Activated CD8-positive, alpha-beta memory T cell treated with anti-CD3 and anti-CD28 coated beads, Interleukin-2, amount 50 U/mL, for 1 hour (primary cell): ENCODE data around the gene CETP.
"Not testable (repeated sequence)": the region's sequence is repeated elsewhere in the genome, so short reads cannot be mapped to it uniquely, and the experiment has no call there.

Experiments
- DNase-seq: peaks from one replicate; pipeline ENCODE4 v3.0.0-alpha.2; 2020; ENCODE audit errors: extremely low read depth

CETP gene

GRCh38 chr16:56933828-56934598 lies 27.7 kb upstream of the CETP start:
- DNase-seq = no peak

GRCh38 chr16:56934599-56935145 lies 27.1 kb upstream of the CETP start:
- not testable (repeated sequence) for DNase-seq

DNA sequence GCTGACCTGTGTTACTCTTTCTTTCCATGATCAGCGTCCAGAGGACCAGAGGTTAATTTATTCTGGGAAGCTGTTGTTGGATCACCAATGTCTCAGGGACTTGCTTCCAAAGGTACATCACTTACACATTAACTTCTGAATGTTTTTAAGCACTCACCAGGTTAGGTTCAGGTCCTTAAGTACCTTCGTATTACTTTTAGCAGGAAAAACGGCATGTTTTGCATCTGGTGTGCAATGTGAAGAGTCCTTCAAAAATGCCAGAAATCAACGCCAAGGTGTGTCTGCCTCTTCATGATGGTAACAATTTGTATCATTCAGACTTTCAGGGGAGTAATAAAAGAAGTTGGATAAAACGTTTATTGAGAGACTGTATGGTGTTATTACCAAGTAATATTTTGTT lies 26.5 kb upstream of the CETP start:
- DNase-seq = no peak

DNA sequence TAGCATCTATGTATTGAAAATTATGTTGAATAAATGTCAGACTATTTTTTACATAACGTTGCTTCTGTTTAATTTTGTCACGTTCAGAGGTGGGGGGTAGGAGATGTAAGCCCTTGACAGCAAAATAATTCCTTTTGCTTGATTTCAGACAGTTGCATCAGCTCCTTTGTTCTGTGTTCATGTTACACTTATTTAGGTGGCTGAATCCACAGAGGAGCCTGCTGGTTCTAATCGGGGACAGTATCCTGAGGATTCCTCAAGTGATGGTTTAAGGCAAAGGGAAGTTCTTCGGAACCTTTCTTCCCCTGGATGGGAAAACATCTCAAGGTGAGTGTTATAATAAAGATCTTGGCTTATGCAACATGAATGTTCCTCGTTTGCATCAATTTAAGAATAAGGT lies 25.3 kb upstream of the CETP start:
- no peak for DNase-seq

DNA sequence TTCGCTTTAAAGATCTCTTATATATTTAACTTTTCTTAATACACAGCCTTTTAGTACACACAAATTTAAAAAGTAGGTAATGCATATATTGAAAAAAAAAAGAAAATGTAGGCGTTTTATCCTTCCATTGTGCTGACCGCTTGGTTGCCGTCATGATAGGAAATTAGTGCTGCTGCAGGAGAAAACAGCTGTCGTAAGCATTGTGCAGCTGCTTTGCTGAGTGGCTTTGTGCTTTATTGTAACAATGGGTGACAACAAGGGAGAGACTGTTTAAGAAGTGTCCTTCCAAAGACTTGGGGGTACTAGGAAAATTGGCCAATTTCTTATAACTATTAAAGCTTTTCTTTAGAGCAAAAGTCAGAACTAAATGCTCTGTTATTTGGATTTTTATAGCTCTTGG lies 24.8 kb upstream of the CETP start:
- DNase-seq = no peak

- no peak for DNase-seq
Measured at GRCh38 chr16:56938664-56939513, 22.9 kb upstream of the CETP start.

GRCh38 chr16:56939801-56940200 lies 21.9 kb upstream of the CETP start:
- no peak for DNase-seq

GRCh38 chr16:56941092-56941491 lies 20.7 kb upstream of the CETP start:
- no peak for DNase-seq

GRCh38 chr16:56941856-56942331 lies 19.9 kb upstream of the CETP start:
- DNase-seq = no peak

DNA sequence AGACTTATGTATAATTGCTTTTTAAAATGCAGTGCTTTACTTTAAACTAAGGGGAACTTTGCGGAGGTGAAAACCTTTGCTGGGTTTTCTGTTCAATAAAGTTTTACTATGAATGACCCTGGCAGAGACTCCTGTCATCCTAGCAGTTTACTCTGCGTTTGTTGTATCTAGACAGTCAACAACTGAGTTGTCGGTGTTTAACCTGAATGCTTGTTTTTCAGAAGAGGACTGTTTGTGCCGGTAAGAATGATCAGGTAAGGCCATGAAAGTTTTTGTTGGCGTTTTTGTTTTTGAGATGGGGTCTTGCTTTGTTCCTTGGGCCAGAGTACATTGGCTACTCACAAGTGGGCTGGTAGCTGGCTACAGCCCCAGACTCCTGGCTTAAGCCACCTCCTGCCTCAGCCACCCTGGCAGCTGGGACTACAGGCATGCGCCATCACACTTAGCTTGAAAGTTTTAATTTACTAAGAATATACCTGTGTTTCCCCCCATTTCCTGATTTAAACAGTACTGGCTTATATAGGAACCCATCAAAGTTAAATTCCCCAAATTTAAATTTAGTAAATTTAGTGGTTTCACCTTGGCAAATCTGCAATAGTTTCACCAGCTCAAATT lies 17.9 kb upstream of the CETP start:
- no peak for DNase-seq

GRCh38 chr16:56944954-56945839 lies 16.6 kb upstream of the CETP start:
- no peak for DNase-seq

DNA sequence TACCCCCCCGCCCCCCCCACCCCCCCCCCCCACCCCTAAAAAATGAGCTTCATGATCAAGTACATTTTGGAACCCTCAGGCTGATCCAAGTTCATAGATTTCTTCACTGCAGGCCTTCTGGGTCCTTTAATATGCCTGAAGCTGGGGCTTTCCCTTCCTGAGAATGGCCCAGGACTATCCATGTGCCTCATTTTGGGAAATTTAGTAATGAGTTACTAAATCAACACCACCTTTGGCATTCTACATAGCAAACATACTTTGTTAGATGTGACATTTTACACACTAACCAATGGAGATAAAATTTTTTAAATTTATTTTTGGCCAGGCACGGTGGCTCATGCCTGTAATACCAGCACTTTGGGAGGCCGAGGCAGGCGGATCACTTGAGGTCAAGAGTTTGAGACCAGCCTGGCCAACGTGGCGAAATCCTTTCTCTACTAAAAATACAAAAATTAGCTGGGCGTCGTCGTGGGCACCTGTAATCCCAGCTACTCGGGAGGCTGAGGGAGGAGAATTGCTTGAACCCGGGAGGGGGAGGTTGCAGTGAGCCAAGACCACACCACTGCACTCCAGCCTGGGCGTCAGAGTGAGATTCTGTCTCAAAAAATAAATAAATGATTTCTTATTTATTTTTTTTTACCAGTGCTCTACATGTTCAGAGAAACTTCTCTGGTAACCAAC lies 15.8 kb upstream of the CETP start:
- no peak for DNase-seq

GRCh38 chr16:56946767-56947603 lies 14.8 kb upstream of the CETP start:
- DNase-seq = no peak

GRCh38 chr16:56947604-56947995 lies 14.2 kb upstream of the CETP start:
- DNase-seq = no peak

DNA sequence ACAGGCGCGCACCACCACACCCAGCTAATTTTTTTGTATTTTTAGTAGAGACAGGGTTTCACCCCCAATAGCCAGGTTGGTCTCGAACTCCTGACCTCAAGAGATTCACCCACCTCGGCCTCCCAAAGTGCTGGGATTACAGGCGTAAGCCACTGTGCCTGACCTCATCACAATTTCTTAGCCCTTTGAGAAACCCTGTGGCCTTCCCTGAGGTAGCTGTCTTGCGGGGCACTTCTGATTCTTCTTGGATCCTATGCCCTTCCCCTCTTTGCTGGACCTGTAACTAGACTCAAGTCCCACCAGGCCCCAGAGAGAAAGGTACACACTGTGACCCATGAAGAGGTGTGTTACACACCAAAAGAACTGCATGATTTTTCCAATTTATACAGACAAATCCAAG lies 13.5 kb upstream of the CETP start:
- no peak for DNase-seq

GRCh38 chr16:56950051-56950450 lies 11.7 kb upstream of the CETP start:
- no peak for DNase-seq

DNA sequence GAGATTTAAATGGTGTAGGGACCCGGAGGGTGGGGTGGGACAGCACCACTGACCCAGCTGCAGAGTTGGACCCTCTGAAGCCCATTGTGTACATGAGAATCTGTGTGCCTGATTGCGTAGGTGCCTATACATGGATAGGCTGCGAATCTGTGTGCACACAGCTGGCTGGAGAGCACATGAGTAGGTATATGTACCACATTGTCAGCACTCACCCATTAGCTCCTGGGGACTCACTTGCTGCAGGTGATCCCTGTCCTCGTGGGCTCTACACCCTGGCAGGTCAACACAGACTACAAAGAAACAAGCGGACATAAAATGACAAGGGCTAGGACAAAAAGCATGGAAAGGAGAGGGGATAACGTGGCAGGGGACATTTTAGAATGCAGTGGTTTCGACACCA lies 11.3 kb upstream of the CETP start:
- DNase-seq = no peak

DNA sequence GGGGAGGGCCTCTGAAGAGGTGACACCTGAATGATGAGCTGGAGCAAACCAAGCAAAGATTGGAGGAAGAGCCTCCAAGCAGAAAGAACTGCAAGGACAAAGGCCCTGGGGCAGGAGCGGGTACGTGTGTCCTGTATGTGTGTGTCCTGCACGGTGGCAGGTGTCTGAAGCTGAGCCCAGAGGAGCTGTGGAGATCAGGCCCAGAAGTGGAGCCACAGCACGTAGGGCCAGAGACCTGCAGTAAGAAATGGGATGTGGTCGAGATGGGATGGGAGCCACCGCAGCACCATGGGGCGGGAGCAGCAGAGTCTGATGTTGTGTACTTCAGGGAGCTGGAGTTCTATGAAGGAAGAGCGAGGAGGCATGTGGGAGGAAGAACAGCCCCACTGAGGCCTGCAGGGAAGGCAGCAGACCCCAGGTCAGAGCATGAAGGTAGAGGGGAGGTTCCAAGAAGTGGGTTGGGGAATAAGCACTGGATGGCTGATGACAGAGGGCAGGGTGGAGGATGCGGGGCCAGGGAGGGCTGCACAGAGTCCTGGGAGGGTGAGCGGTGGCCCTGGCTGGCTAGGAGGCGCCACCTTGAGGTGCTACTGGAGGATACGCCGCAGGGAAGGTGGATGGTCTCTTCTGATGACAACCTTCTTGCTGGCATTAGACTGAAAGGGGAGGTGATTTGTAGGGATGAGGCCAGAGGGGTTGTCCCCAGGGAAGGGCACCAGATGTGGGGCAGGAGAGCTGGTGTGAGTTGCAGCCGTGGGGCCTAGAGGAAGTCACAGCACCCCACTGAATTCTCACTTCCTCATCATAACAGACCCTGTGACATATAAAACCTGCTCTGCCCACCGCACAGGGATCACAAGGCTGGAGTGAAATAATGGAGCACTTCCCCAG lies 10.6 kb upstream of the CETP start:
- DNase-seq = no peak

DNA sequence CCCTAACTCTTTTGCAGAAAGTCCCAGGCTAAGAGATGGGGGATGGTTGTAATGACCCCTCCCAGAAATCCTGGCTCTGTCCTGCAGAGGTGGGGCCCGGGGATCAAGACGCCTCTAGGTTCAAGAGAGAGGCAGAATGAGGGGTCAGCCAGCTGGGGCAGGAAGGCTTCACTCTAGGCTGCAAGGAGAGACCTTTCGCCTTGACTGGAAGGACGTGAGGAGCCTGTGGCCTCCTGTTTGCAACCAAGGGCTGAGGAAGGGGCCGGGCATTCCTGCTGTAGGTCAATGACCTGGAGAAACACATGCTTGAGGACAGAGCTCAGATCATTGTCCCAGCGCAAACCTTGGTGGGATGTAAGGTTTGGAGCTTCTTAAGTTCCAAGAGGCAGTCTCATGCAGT lies 8.7 kb upstream of the CETP start:
- no peak for DNase-seq
